K562 (cell line): Measurements from ENCODE around the gene GDAP2.

Experiments
- BRCA1 ChIP-seq, 2 experiments: fragments of 450-650 bp in 1 of 2; sonication (generic) in 1 of 2; formaldehyde crosslinking in 1 of 2; IDR thresholded peaks; 2 replicates each; pipeline versions ENCODE4 v1.5.0 to v1.6.1; 2017 to 2020; ENCODE audit warnings: mild to moderate bottlenecking in 1 of 2, missing genetic modification reagents in 1 of 2
- CREB1 ChIP-seq, 2 experiments: sonication (generic) in 1 of 2; formaldehyde crosslinking in 1 of 2; IDR thresholded peaks; 2 replicates each; pipeline versions ENCODE4 v1.6.1 to v1.8.0; 2012 to 2022; ENCODE audit warnings: inconsistent platforms in 1 of 2, mild to moderate bottlenecking in 1 of 2, missing genetic modification reagents in 1 of 2, moderate library complexity in 1 of 2
- CTCF ChIP-seq, 3 experiments: IDR thresholded peaks in 2 of 3; conservative IDR thresholded peaks in 1 of 3; 2 replicates each; pipeline ENCODE4 v1.5.1; 2011 to 2012; ENCODE audit warnings: low read length in 3 of 3, mild to moderate bottlenecking in 3 of 3, control low read depth in 2 of 3, improper control_type of control experiment in 1 of 3, inconsistent platforms in 1 of 3, low read depth in 1 of 3, mixed read lengths in 1 of 3, moderate library complexity in 1 of 3; ENCODE audit not compliant: insufficient read depth in 2 of 3
- DMBX1 ChIP-seq: fragments of 250-450 bp; sonication (Bioruptor Pico); IDR thresholded peaks from 2 replicates; pipeline ENCODE4 v1.8.0; 2022; ENCODE audit warnings: inconsistent platforms, mild to moderate bottlenecking, moderate library complexity, borderline replicate concordance
- EP300 ChIP-seq: IDR thresholded peaks from 2 replicates; pipeline ENCODE4 v1.6.1; 2012; ENCODE audit warnings: low read length, improper control_type of control experiment
- FOSL1 ChIP-seq: fragments of 200-800 bp; sonication (Bioruptor generic); conservative IDR thresholded peaks from 2 replicates; pipeline ENCODE4 v1.6.1; 2016; ENCODE audit warnings: missing genetic modification characterization, missing compliant biosample characterization
- GATA2 ChIP-seq: sonication (generic); formaldehyde crosslinking; IDR thresholded peaks from 2 replicates; pipeline ENCODE4 v1.4.0; 2020; ENCODE audit warnings: mild to moderate bottlenecking, missing genetic modification reagents
- KLF16 ChIP-seq: IDR thresholded peaks from 2 replicates; pipeline ENCODE4 v1.6.1; 2016; ENCODE audit warnings: antibody characterized with exemption
- MCM7 ChIP-seq, 2 experiments: fragments of 450-650 bp; IDR thresholded peaks; 2 replicates each; pipeline ENCODE4 v1.6.1; 2016 to 2018
- RBFOX2 ChIP-seq: fragments of 200-400 bp; formaldehyde crosslinking; IDR thresholded peaks from 2 replicates; pipeline ENCODE4 v1.6.1; 2017; ENCODE audit warnings: low read depth, mild to moderate bottlenecking, low read length, moderate library complexity
- SIN3A ChIP-seq, 2 experiments: fragments of 150-350 bp in 1 of 2; IDR thresholded peaks; 2 replicates each; pipeline ENCODE4 v1.6.1; 2011 to 2016; ENCODE audit warnings: borderline replicate concordance in 2 of 2, low read depth in 2 of 2, low read length in 2 of 2, mild to moderate bottlenecking in 2 of 2, moderate library complexity in 2 of 2; ENCODE audit not compliant: control insufficient read depth in 1 of 2
- ZBTB8A ChIP-seq: fragments of 450-650 bp; IDR thresholded peaks from 2 replicates; pipeline ENCODE4 v1.6.1; 2018; ENCODE audit warnings: mild to moderate bottlenecking, moderate library complexity; ENCODE audit not compliant: partially characterized antibody

DNA sequence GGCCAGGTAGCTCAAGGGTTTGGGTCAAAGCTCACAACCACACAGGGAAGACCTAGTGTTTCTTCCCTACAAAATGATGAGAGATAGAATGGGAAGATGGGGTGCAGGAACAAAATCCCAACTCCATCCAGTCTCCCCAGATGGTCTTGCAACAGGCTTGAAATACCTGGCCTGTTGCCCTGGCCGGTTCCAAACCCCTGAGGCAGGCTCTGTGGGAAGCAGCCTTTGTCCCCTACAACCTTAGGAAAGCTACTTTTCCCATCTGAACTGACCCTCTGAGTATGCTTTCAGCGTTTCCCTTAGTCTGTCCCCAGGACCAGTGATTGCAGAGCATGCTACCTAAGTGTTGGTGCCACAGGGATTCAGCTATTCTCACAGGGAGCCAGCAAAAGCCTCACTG lies 104.0 kb downstream of the GDAP2 start:
- TF ChIP-seq RBFOX2, result no peak
- no peak for TF ChIP-seq ZBTB8A
- no peak for TF ChIP-seq CTCF (IDR thresholded peaks at IDR 0.05 in 2 of 3, conservative IDR thresholded peaks at IDR 0.05 in 1 of 3; ENCODE audit: insufficient read depth in 2 of 3, low read depth in 1 of 3, low read length in 3 of 3)
- TF ChIP-seq KLF16, result no peak
- TF ChIP-seq GATA2, result no peak
- no peak for TF ChIP-seq CREB1 (IDR thresholded peaks at IDR 0.05)
- no peak for TF ChIP-seq CREB1 (CRISPR knock-in tag; IDR thresholded peaks at IDR 0.05)
- TF ChIP-seq MCM7 (IDR thresholded peaks at IDR 0.05), result no peak
- TF ChIP-seq DMBX1, result no peak
- no peak for TF ChIP-seq BRCA1 (IDR thresholded peaks at IDR 0.05)
- no peak for TF ChIP-seq BRCA1 (CRISPR knock-in tag; IDR thresholded peaks at IDR 0.05)
- TF ChIP-seq EP300, result no peak
- no peak for TF ChIP-seq FOSL1 (tag)
- TF ChIP-seq SIN3A (IDR thresholded peaks at IDR 0.05; ENCODE audit: borderline replicate concordance in 2 of 2, control insufficient read depth in 1 of 2, low read depth in 2 of 2, low read length in 2 of 2), result no peak
